SK-N-SH treated with all-trans-retinoic acid at 6 μM for 48 hours (cell line): ENCODE data around the gene PAQR8.

Experiments used
- ATAC-seq: fragments of 200-7000 bp; cut with Tn5 transposase; 3 replicates; pipeline ENCODE4 v1.9.1; 2020; ENCODE audit warnings: mild to moderate bottlenecking, moderate library complexity
- ARNTL ChIP-seq: fragments of 450-650 bp; formaldehyde crosslinking; IDR thresholded peaks from 2 replicates; pipeline ENCODE4 v1.5.0; 2020; ENCODE audit warnings: low read depth, mild to moderate bottlenecking, moderate library complexity, borderline replicate concordance
- BACH2 ChIP-seq: fragments of 250-450 bp; sonication (Bioruptor Pico); IDR thresholded peaks from 2 replicates; pipeline ENCODE4 v1.9.0; 2021; ENCODE audit warnings: mild to moderate bottlenecking, borderline replicate concordance
- CSDC2 ChIP-seq: fragments of 250-450 bp; sonication (Bioruptor Pico); IDR thresholded peaks from 2 replicates; pipeline ENCODE4 v1.5.0; 2020; ENCODE audit warnings: mild to moderate bottlenecking, moderate library complexity
- OSR1 ChIP-seq: fragments of 250-450 bp; sonication (Bioruptor Pico); IDR thresholded peaks from 2 replicates; pipeline ENCODE4 v1.8.0; 2022; ENCODE audit warnings: moderate library complexity, mild to moderate bottlenecking, inconsistent platforms
- PPARA ChIP-seq: fragments of 250-450 bp; sonication (Bioruptor Pico); IDR thresholded peaks from 2 replicates; pipeline ENCODE4 v1.5.0; 2020; ENCODE audit warnings: mild to moderate bottlenecking, borderline replicate concordance
- RARB ChIP-seq: fragments of 250-450 bp; sonication (Bioruptor Pico); IDR thresholded peaks from 2 replicates; pipeline ENCODE4 v1.8.0; 2021; ENCODE audit warnings: mild to moderate bottlenecking, moderate library complexity
- SNAI2 ChIP-seq: fragments of 250-450 bp; sonication (Bioruptor Pico); IDR thresholded peaks from 2 replicates; pipeline ENCODE4 v1.5.0; 2020; ENCODE audit warnings: mild to moderate bottlenecking, moderate library complexity
- TCF4 ChIP-seq: fragments of 250-450 bp; sonication (Bioruptor Pico); IDR thresholded peaks from 2 replicates; pipeline ENCODE4 v1.8.0; 2021; ENCODE audit warnings: mild to moderate bottlenecking, moderate library complexity, borderline replicate concordance
- TOX ChIP-seq: fragments of 250-450 bp; sonication (Bioruptor Pico); IDR thresholded peaks from 2 replicates; pipeline ENCODE4 v1.8.0; 2021; ENCODE audit warnings: mild to moderate bottlenecking, moderate library complexity, borderline replicate concordance
- ZC3H10 ChIP-seq: fragments of 250-450 bp; sonication (Bioruptor Pico); IDR thresholded peaks from 2 replicates; pipeline ENCODE4 v1.5.1; 2021; ENCODE audit warnings: mild to moderate bottlenecking, moderate library complexity
- ZFP3 ChIP-seq: fragments of 250-450 bp; sonication (Bioruptor Pico); IDR thresholded peaks from 2 replicates; pipeline ENCODE4 v1.5.0; 2020; ENCODE audit warnings: mild to moderate bottlenecking, moderate library complexity
- ZFP30 ChIP-seq: fragments of 450-650 bp; formaldehyde crosslinking; IDR thresholded peaks from 2 replicates; pipeline ENCODE4 v1.5.0; 2022; ENCODE audit warnings: mild to moderate bottlenecking, moderate library complexity
- ZNF565 ChIP-seq: fragments of 450-650 bp; formaldehyde crosslinking; conservative IDR thresholded peaks from 2 replicates; pipeline ENCODE4 v1.5.0; 2020; ENCODE audit warnings: low read depth, mild to moderate bottlenecking, moderate library complexity
- ZNF8 ChIP-seq: fragments of 450-650 bp; formaldehyde crosslinking; IDR thresholded peaks from 2 replicates; pipeline ENCODE4 v1.5.0; 2020; ENCODE audit warnings: mild to moderate bottlenecking, moderate library complexity
- TF ChIP-seq, protein P1 (sequence below): fragments of 250-450 bp; sonication (Bioruptor Pico); IDR thresholded peaks from 2 replicates; pipeline ENCODE4 v1.5.0; 2020; ENCODE audit warnings: mild to moderate bottlenecking, moderate library complexity
- TF ChIP-seq, protein P2 (sequence below): fragments of 250-450 bp; sonication (Bioruptor Pico); IDR thresholded peaks from 2 replicates; pipeline ENCODE4 v1.8.0; 2021; ENCODE audit warnings: low read depth, mild to moderate bottlenecking, moderate library complexity, borderline replicate concordance
- TF ChIP-seq, protein P3 (sequence below): fragments of 250-450 bp; sonication (Bioruptor Pico); IDR thresholded peaks from 2 replicates; pipeline ENCODE4 v1.5.1; 2021; ENCODE audit warnings: mild to moderate bottlenecking, moderate library complexity
- TF ChIP-seq, protein P4 (sequence below): fragments of 250-450 bp; sonication (Bioruptor Pico); IDR thresholded peaks from 2 replicates; pipeline ENCODE4 v1.8.0; 2020; ENCODE audit warnings: mild to moderate bottlenecking, moderate library complexity, borderline replicate concordance

The PAQR8 gene

DNA sequence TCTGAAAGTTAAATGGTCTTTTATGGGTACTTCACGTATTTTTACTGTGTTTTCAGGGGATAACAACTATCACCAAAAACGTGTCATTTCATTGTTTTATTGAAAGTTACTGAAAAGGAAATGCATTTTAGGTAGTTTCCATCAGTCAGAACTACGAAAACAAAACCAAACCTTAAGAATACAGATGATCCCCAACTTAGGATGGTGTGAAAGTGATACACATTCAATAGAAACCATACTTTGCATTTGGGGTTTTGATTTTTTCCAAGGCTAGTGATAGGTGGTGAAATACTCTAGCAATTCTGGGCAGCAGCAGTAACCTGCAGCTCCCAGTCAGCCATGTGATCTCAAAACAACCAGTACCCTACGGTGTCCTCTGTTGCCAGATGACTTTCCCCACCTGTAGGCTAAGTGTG lies 32.3 kb downstream of the PAQR8 start (continued):
- TF ChIP-seq, protein P1, sequence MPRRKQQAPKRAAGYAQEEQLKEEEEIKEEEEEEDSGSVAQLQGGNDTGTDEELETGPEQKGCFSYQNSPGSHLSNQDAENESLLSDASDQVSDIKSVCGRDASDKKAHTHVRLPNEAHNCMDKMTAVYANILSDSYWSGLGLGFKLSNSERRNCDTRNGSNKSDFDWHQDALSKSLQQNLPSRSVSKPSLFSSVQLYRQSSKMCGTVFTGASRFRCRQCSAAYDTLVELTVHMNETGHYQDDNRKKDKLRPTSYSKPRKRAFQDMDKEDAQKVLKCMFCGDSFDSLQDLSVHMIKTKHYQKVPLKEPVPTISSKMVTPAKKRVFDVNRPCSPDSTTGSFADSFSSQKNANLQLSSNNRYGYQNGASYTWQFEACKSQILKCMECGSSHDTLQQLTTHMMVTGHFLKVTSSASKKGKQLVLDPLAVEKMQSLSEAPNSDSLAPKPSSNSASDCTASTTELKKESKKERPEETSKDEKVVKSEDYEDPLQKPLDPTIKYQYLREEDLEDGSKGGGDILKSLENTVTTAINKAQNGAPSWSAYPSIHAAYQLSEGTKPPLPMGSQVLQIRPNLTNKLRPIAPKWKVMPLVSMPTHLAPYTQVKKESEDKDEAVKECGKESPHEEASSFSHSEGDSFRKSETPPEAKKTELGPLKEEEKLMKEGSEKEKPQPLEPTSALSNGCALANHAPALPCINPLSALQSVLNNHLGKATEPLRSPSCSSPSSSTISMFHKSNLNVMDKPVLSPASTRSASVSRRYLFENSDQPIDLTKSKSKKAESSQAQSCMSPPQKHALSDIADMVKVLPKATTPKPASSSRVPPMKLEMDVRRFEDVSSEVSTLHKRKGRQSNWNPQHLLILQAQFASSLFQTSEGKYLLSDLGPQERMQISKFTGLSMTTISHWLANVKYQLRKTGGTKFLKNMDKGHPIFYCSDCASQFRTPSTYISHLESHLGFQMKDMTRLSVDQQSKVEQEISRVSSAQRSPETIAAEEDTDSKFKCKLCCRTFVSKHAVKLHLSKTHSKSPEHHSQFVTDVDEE: no peak
- TF ChIP-seq, protein P2, sequence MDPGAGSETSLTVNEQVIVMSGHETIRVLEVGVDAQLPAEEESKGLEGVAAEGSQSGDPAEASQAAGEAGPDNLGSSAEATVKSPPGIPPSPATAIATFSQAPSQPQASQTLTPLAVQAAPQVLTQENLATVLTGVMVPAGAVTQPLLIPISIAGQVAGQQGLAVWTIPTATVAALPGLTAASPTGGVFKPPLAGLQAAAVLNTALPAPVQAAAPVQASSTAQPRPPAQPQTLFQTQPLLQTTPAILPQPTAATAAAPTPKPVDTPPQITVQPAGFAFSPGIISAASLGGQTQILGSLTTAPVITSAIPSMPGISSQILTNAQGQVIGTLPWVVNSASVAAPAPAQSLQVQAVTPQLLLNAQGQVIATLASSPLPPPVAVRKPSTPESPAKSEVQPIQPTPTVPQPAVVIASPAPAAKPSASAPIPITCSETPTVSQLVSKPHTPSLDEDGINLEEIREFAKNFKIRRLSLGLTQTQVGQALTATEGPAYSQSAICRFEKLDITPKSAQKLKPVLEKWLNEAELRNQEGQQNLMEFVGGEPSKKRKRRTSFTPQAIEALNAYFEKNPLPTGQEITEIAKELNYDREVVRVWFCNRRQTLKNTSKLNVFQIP (CRISPR knock-in tag): no peak
- TF ChIP-seq ZNF565 (CRISPR knock-in tag): no peak

DNA sequence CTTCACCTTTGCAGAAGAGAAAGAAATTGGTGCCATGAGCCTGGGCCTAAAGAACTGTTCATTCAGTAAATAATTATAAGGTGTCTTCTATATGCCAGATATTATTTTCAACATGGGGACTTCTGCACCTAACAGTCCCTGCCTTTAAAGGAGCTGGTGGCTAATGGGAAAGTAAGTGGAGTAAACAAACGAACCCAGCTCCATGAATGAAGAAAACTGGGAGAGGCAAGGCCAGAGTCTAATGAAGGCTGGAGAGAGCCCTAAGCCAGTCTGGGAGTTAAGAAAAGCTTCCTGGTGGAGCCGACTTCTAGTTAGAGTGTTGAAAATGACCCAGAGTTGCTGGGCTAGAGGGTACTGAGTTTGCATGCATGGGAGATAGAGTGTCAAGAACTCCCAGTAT lies 34.0 kb downstream of the PAQR8 start:
- ATAC-seq: no peak
- TF ChIP-seq, protein P1: no peak
- no peak for TF ChIP-seq PPARA (CRISPR knock-in tag)
- TF ChIP-seq CSDC2: no peak
- no peak for TF ChIP-seq RARB (CRISPR knock-in tag)
- TF ChIP-seq ZFP30 (CRISPR knock-in tag): no peak
- TF ChIP-seq, protein P2 (CRISPR knock-in tag): no peak
- no peak for TF ChIP-seq BACH2
- TF ChIP-seq ARNTL: no peak
- TF ChIP-seq, protein P3, sequence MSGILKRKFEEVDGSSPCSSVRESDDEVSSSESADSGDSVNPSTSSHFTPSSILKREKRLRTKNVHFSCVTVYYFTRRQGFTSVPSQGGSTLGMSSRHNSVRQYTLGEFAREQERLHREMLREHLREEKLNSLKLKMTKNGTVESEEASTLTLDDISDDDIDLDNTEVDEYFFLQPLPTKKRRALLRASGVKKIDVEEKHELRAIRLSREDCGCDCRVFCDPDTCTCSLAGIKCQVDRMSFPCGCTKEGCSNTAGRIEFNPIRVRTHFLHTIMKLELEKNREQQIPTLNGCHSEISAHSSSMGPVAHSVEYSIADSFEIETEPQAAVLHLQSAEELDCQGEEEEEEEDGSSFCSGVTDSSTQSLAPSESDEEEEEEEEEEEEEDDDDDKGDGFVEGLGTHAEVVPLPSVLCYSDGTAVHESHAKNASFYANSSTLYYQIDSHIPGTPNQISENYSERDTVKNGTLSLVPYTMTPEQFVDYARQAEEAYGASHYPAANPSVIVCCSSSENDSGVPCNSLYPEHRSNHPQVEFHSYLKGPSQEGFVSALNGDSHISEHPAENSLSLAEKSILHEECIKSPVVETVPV: no peak
- no peak for TF ChIP-seq OSR1
- no peak for TF ChIP-seq ZNF565 (CRISPR knock-in tag)
- TF ChIP-seq ZC3H10 (CRISPR knock-in tag): no peak
- no peak for TF ChIP-seq ZFP3 (CRISPR knock-in tag)
- TF ChIP-seq SNAI2: no peak
- TF ChIP-seq, protein P4, sequence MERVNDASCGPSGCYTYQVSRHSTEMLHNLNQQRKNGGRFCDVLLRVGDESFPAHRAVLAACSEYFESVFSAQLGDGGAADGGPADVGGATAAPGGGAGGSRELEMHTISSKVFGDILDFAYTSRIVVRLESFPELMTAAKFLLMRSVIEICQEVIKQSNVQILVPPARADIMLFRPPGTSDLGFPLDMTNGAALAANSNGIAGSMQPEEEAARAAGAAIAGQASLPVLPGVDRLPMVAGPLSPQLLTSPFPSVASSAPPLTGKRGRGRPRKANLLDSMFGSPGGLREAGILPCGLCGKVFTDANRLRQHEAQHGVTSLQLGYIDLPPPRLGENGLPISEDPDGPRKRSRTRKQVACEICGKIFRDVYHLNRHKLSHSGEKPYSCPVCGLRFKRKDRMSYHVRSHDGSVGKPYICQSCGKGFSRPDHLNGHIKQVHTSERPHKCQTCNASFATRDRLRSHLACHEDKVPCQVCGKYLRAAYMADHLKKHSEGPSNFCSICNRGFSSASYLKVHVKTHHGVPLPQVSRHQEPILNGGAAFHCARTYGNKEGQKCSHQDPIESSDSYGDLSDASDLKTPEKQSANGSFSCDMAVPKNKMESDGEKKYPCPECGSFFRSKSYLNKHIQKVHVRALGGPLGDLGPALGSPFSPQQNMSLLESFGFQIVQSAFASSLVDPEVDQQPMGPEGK: no peak
- TF ChIP-seq TOX (CRISPR knock-in tag): no peak
- TF ChIP-seq TCF4 (CRISPR knock-in tag): no peak
- no peak for TF ChIP-seq ZNF8 (CRISPR knock-in tag)
